ENCODE data around the gene KATNB1. TPM values are rescaled to one million over a fixed set of nuclear protein-coding genes. Genes with fewer than 3 reads are reported as not detected.
A peak's percentile ranks its signal among the peaks of the same experiment; 100 is the strongest.

KATNB1 gene
- total and polyA plus RNA-seq, 2 of the 8 experiments (the other 6 are each of a cell fraction or from before 2014, with no cell fraction given): 50.2 to 60.4 TPM

GRCh38 chr16:57734925-57735754, 430 bp upstream of the KATNB1 start:
- Histone ChIP-seq H2BK120ac (replicated peaks; ENCODE audit: low read depth, low read length) (no peak overlapping the region), H3K4me3 (ENCODE audit: extremely low read depth in 1 of 4, insufficient read depth in 2 of 4, low read depth in 3 of 4, low read length in 4 of 4) (peak overlapping the region; percentile 73 to 93 (median 86))
- TF ChIP-seq YY1 (IDR thresholded peaks at IDR 0.05; ENCODE audit: low read depth, low read length): peak; percentile 99
- no peak for TF ChIP-seq CBX5 (IDR thresholded peaks at IDR 0.05; ENCODE audit: low read depth, low read length)
- TF ChIP-seq, protein P1, sequence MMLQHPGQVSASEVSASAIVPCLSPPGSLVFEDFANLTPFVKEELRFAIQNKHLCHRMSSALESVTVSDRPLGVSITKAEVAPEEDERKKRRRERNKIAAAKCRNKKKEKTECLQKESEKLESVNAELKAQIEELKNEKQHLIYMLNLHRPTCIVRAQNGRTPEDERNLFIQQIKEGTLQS (IDR thresholded peaks at IDR 0.05; ENCODE audit: insufficient read depth, low read depth, low read length): no peak
- TF ChIP-seq TCF12 (IDR thresholded peaks at IDR 0.05; ENCODE audit: low read depth, low read length): no peak
- TF ChIP-seq JUND (IDR thresholded peaks at IDR 0.05; ENCODE audit: low read length): 0 out of 2 replicates have a peak, but pooled peaks have one; percentile 2
- TF ChIP-seq, protein P2, sequence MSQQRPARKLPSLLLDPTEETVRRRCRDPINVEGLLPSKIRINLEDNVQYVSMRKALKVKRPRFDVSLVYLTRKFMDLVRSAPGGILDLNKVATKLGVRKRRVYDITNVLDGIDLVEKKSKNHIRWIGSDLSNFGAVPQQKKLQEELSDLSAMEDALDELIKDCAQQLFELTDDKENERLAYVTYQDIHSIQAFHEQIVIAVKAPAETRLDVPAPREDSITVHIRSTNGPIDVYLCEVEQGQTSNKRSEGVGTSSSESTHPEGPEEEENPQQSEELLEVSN (IDR thresholded peaks at IDR 0.05): no peak
- TF ChIP-seq TAF1 (IDR thresholded peaks at IDR 0.05; ENCODE audit: low read depth, low read length): peak; percentile 94
- peak; percentile 23 for TF ChIP-seq ASH2L (IDR thresholded peaks at IDR 0.05; ENCODE audit: low read length)
- TF ChIP-seq PHF8 (conservative IDR thresholded peaks at IDR 0.05; ENCODE audit: low read depth, low read length): peak; percentile 94
- peak; percentile 82 for TF ChIP-seq SIX5 (IDR thresholded peaks at IDR 0.05; ENCODE audit: low read depth, low read length)

More at GRCh38 chr16:57734925-57735754, 430 bp upstream of the KATNB1 start:
- H4K20me1 ChIP-seq (replicated peaks in 1 of 2; ENCODE audit: control insufficient read depth in 1 of 2, insufficient read depth in 2 of 2, low read length in 2 of 2): peaks cover 0 to 2% of the 10 kb centered on the region in 2 experiments
- H2BK5ac ChIP-seq (ENCODE audit: low read depth, low read length): peak overlapping the region; percentile 90
- peak overlapping the region; percentile 85 for H3K18ac ChIP-seq (ENCODE audit: extremely low read depth, low read length)
- ChIA-PET CTCF (ENCODE audit: partially characterized antibody) (interaction anchor here (0.6 to 2.8 kb wide), 16 partner anchors 9 to 288 kb away, joined by 3 to 24 read pairs (median 3); no protein-coding TSS in a partner anchor), POLR2A (ENCODE audit: partially characterized antibody) (interaction anchor here (0.6 to 4.2 kb wide), 28 partner anchors 9 to 798 kb away, joined by 3 to 22 read pairs (median 4); partner anchors contain the start of genes ADGRG3, CCDC102A, MMP15 and USB1)
- no peak overlapping the region for H4K91ac ChIP-seq (replicated peaks; ENCODE audit: insufficient read length, low read length)
- no peak overlapping the region for H2BK15ac ChIP-seq (ENCODE audit: low read length)
- DNase-seq (ENCODE audit: low read depth in 1 of 2, low spot score in 2 of 2) (peak; percentile 98 to 99), FAIRE-seq (peak; percentile 99)
- no peaks in the 10 kb centered on the region for H3K79me1 ChIP-seq (ENCODE audit: low read depth, low read length)
- peak overlapping the region; percentile 39; the same call in 1 of the 2 replicates for H2BK12ac ChIP-seq (ENCODE audit: low read depth, low read length)
- 0 out of 2 replicates have a peak overlapping the region, but pooled peaks have one; percentile 53 for H2AK5ac ChIP-seq (ENCODE audit: low read depth, low read length)
- no peaks in the 10 kb centered on the region; a peak in 1 of 4 replicates for H3K9me3 ChIP-seq (ENCODE audit: insufficient read depth in 2 of 2, low read depth in 1 of 2, low read length in 1 of 2)
- H3K27ac ChIP-seq (ENCODE audit: low read depth, low read length): peak overlapping the region; percentile 89
- no peak overlapping the region for H3K14ac ChIP-seq (ENCODE audit: insufficient read length)
- H3K23me2 ChIP-seq (ENCODE audit: low read depth, low read length): peaks cover 15% of the 10 kb centered on the region; the same call in 1 of the 2 replicates
- H3K4me2 ChIP-seq (ENCODE audit: insufficient read depth in 1 of 2, low read depth in 2 of 2, low read length in 2 of 2): peak overlapping the region; percentile 78 to 95
- H3K27me3 ChIP-seq (replicated peaks in 1 of 4; ENCODE audit: control insufficient read depth in 3 of 4, extremely low read depth in 1 of 4, insufficient read depth in 3 of 4, low read length in 3 of 4): no peaks in the 10 kb centered on the region; a peak in 1 of 7 replicates
- no peaks in the 10 kb centered on the region; a peak in 1 of 4 replicates for H3K79me2 ChIP-seq (ENCODE audit: control insufficient read depth in 1 of 2, insufficient read depth in 2 of 2, low read length in 2 of 2)
- H2AFZ ChIP-seq (ENCODE audit: low read length): no peak overlapping the region; the same call in 1 of the 2 replicates
- 3% methylated on average over 45 of the region's 45 CpGs; no CpG with 5 or more reads in 1 of the 2 experiments for WGBS, 2 experiments (ENCODE audit: extremely low coverage in 1 of 2, insufficient coverage in 1 of 2, insufficient read length in 1 of 2, insufficient replicate concordance in 2 of 2, low coverage in 1 of 2, low lambda C conversion rate in 2 of 2, missing lambda C conversion rate in 1 of 2)
- no peak overlapping the region for H2BK20ac ChIP-seq (ENCODE audit: low read length)
- H3K9ac ChIP-seq (replicated peaks in 1 of 4; ENCODE audit: extremely low read depth in 1 of 4, low read depth in 3 of 4, low read length in 3 of 4): peak overlapping the region; percentile 46 to 98 (median 90)
- H4K5ac ChIP-seq (ENCODE audit: insufficient read length, low read depth, low read length): peak overlapping the region; percentile 31
- H3K23ac ChIP-seq (ENCODE audit: insufficient read length): no peak overlapping the region
- no peak overlapping the region for H3K4ac ChIP-seq (replicated peaks; ENCODE audit: insufficient read length, low read depth, low read length)
- H3K36me3 ChIP-seq (ENCODE audit: control insufficient read depth in 2 of 4, insufficient read depth in 4 of 4, low read length in 3 of 4): peaks cover 0 to 5% (median 0%) of the 10 kb centered on the region in 4 experiments; a peak in 3 of 8 replicates
- H3K4me1 ChIP-seq (replicated peaks in 1 of 4; ENCODE audit: control insufficient read depth in 3 of 4, insufficient read depth in 4 of 4, low read length in 3 of 4): peaks cover 0 to 15% (median 4%) of the 10 kb centered on the region in 4 experiments; a peak in 6 of 7 replicates
- peak overlapping the region; percentile 93; the same call in 1 of the 2 replicates for H4K8ac ChIP-seq (ENCODE audit: extremely low read depth, insufficient read depth, low read length)
- H3K56ac ChIP-seq (replicated peaks; ENCODE audit: insufficient read length, low read depth, low read length): peak overlapping the region; percentile 62

All from H1 (cell line).